HEK293 (cell line): ENCODE data around the gene TIAL1.
A peak's percentile ranks its signal among the peaks of the same experiment; 100 is the strongest.
"Not testable (repeated sequence)": the region's sequence is repeated elsewhere in the genome, so short reads cannot be mapped to it uniquely, and the experiment has no call there.

ENCODE experiments used
- CTCF ChIA-PET: fragments of 350-600 bp; formaldehyde crosslinking; extraction: SDS; loops from one replicate; lab custom pipeline; 2021; ENCODE audit warnings: antibody characterized with exemption; lab: Yijun Ruan, JAX
- POLR2A ChIA-PET: fragments of 300-600 bp; formaldehyde crosslinking; extraction: SDS; loops from one replicate; lab custom pipeline; 2020; ENCODE audit warnings: antibody characterized with exemption, inconsistent platforms; lab: Yijun Ruan, JAX
- H3K27ac ChIP-seq: fragments of 200-500 bp; sonication (Bioruptor generic); 2 replicates; pipeline ENCODE4 v1.5.1; 2014; ENCODE audit warnings: low read depth, low read length, control low read depth, inconsistent platforms; ENCODE audit errors: extremely low read depth
- H3K36me3 ChIP-seq, 2 experiments: fragments of 200-500 bp in 1 of 2; sonication (Bioruptor generic) in 1 of 2; 1 replicate in 1 of 2; 2 replicates in 1 of 2; pipeline ENCODE4 v1.5.1; 2014 to 2017; ENCODE audit warnings: inconsistent platforms in 2 of 2, low read length in 2 of 2; ENCODE audit not compliant: control insufficient read depth in 2 of 2, insufficient read depth in 1 of 2
- H3K4me1 ChIP-seq: fragments of 200-500 bp; sonication (Bioruptor generic); 2 replicates; pipeline ENCODE4 v1.5.1; 2014; ENCODE audit warnings: mild to moderate bottlenecking, low read length, inconsistent platforms; ENCODE audit not compliant: control insufficient read depth, insufficient read depth
- H3K4me3 ChIP-seq: 2 replicates; pipeline ENCODE4 v1.5.1; 2011; ENCODE audit warnings: low read depth, mild to moderate bottlenecking, control low read depth, low read length, moderate library complexity
- H3K9me3 ChIP-seq: fragments of 200-500 bp; sonication (Bioruptor generic); 2 replicates; pipeline ENCODE4 v1.5.1; 2014; ENCODE audit warnings: low read depth, low read length, inconsistent platforms; ENCODE audit not compliant: control insufficient read depth, insufficient read depth
- GLIS1 ChIP-seq: fragments of 450-650 bp; formaldehyde crosslinking; IDR thresholded peaks from 2 replicates; pipeline ENCODE4 v1.5.1; 2016; ENCODE audit warnings: missing biosample characterization, missing genetic modification characterization
- KLF7 ChIP-seq: fragments of 450-650 bp; formaldehyde crosslinking; IDR thresholded peaks from 2 replicates; pipeline ENCODE4 v1.5.1; 2016; ENCODE audit warnings: missing biosample characterization, missing genetic modification characterization, borderline replicate concordance
- KLF8 ChIP-seq: fragments of 450-650 bp; formaldehyde crosslinking; IDR thresholded peaks from 2 replicates; pipeline ENCODE4 v1.5.1; 2016; ENCODE audit warnings: missing biosample characterization, missing genetic modification characterization
- PRDM1 ChIP-seq: fragments of 450-650 bp; formaldehyde crosslinking; IDR thresholded peaks from 2 replicates; pipeline ENCODE4; 2016; ENCODE audit warnings: missing biosample characterization, missing genetic modification characterization
- SETDB1 ChIP-seq: IDR thresholded peaks from one replicate; pipeline ENCODE4 v1.6.1; 2017; ENCODE audit warnings: mild to moderate bottlenecking, low read length, moderate library complexity, mixed read lengths; ENCODE audit not compliant: insufficient read length
- SP3 ChIP-seq: fragments of 450-650 bp; formaldehyde crosslinking; IDR thresholded peaks from 2 replicates; pipeline ENCODE4 v1.5.1; 2016; ENCODE audit warnings: missing biosample characterization, missing genetic modification characterization
- SP7 ChIP-seq: fragments of 450-650 bp; formaldehyde crosslinking; IDR thresholded peaks from 2 replicates; pipeline ENCODE4 v1.5.1; 2016; ENCODE audit warnings: missing biosample characterization, missing genetic modification characterization
- YY2 ChIP-seq: fragments of 450-650 bp; formaldehyde crosslinking; IDR thresholded peaks from 2 replicates; pipeline ENCODE4 v1.5.1; 2016; ENCODE audit warnings: missing biosample characterization, missing genetic modification characterization
- ZEB2 ChIP-seq: fragments of 450-650 bp; formaldehyde crosslinking; IDR thresholded peaks from 2 replicates; pipeline ENCODE4 v1.5.1; 2016; ENCODE audit warnings: missing biosample characterization, missing genetic modification characterization
- ZIC2 ChIP-seq: fragments of 450-650 bp; formaldehyde crosslinking; IDR thresholded peaks from 2 replicates; pipeline ENCODE4 v1.5.1; 2016; ENCODE audit warnings: missing biosample characterization, missing genetic modification characterization
- ZNF138 ChIP-seq: fragments of 450-650 bp; formaldehyde crosslinking; IDR thresholded peaks from 2 replicates; pipeline ENCODE4 v1.5.1; 2016; ENCODE audit warnings: missing biosample characterization, missing genetic modification characterization, borderline replicate concordance
- ZNF169 ChIP-seq: fragments of 450-650 bp; formaldehyde crosslinking; IDR thresholded peaks from 2 replicates; pipeline ENCODE4 v1.5.1; 2016; ENCODE audit warnings: missing biosample characterization, missing genetic modification characterization
- ZNF335 ChIP-seq: fragments of 450-650 bp; formaldehyde crosslinking; conservative IDR thresholded peaks from 2 replicates; pipeline ENCODE4 v1.5.1; 2016; ENCODE audit warnings: missing biosample characterization, missing genetic modification characterization
- ZNF362 ChIP-seq: fragments of 450-650 bp; formaldehyde crosslinking; IDR thresholded peaks from 2 replicates; pipeline ENCODE4 v1.5.1; 2016; ENCODE audit warnings: missing biosample characterization, missing genetic modification characterization
- ZNF398 ChIP-seq: fragments of 450-650 bp; formaldehyde crosslinking; IDR thresholded peaks from 2 replicates; pipeline ENCODE4 v1.5.1; 2017; ENCODE audit warnings: missing biosample characterization, missing genetic modification characterization
- ZNF433 ChIP-seq: fragments of 450-650 bp; formaldehyde crosslinking; IDR thresholded peaks from 2 replicates; pipeline ENCODE4 v1.5.1; 2016; ENCODE audit warnings: missing biosample characterization, missing genetic modification characterization, low read depth
- ZNF48 ChIP-seq: fragments of 450-650 bp; formaldehyde crosslinking; IDR thresholded peaks from 2 replicates; pipeline ENCODE4 v1.5.1; 2016; ENCODE audit warnings: missing biosample characterization, missing genetic modification characterization
- ZNF626 ChIP-seq: fragments of 450-650 bp; sonication (Bioruptor Pico); formaldehyde crosslinking; IDR thresholded peaks from 2 replicates; pipeline ENCODE4 v1.5.1; 2018; ENCODE audit warnings: missing biosample characterization, missing genetic modification characterization, inconsistent platforms
- ZNF639 ChIP-seq: fragments of 450-650 bp; formaldehyde crosslinking; IDR thresholded peaks from 2 replicates; pipeline ENCODE4 v1.5.1; 2016; ENCODE audit warnings: missing biosample characterization, missing genetic modification characterization
- ZNF664 ChIP-seq: fragments of 450-650 bp; formaldehyde crosslinking; IDR thresholded peaks from 2 replicates; pipeline ENCODE4 v1.5.1; 2016; ENCODE audit warnings: missing biosample characterization, missing genetic modification characterization
- ZNF670 ChIP-seq: fragments of 450-650 bp; formaldehyde crosslinking; IDR thresholded peaks from 2 replicates; pipeline ENCODE4 v1.5.1; 2016; ENCODE audit warnings: missing biosample characterization, missing genetic modification characterization, low read depth
- ZNF76 ChIP-seq: fragments of 450-650 bp; formaldehyde crosslinking; IDR thresholded peaks from 2 replicates; pipeline ENCODE4; 2016; ENCODE audit warnings: low read depth, missing biosample characterization, missing genetic modification characterization, borderline replicate concordance
- ZNF792 ChIP-seq: fragments of 450-650 bp; formaldehyde crosslinking; IDR thresholded peaks from 2 replicates; pipeline ENCODE4 v1.5.1; 2016; ENCODE audit warnings: missing biosample characterization, missing genetic modification characterization
- ZSCAN18 ChIP-seq: fragments of 450-650 bp; formaldehyde crosslinking; IDR thresholded peaks from 2 replicates; pipeline ENCODE4 v1.5.1; 2016; ENCODE audit warnings: missing biosample characterization, missing genetic modification characterization

TIAL1 gene

GRCh38 chr10:119620241-119621077 lies 23.7 kb upstream of the TIAL1 start (continued):
- TF ChIP-seq SP3 (tag by site-specific recombination) (no peak), SETDB1 (no peak), ZNF398 (tag by site-specific recombination) (no peak), ZNF169 (tag by site-specific recombination) (no peak), ZNF362 (tag by site-specific recombination) (no peak), ZIC2 (tag by site-specific recombination) (0 out of 2 replicates have a peak, but pooled peaks have one; percentile 10), KLF8 (tag by site-specific recombination) (no peak), ZEB2 (tag by site-specific recombination) (no peak), ZSCAN18 (tag by site-specific recombination) (no peak), ZNF48 (no peak), ZNF664 (tag by site-specific recombination) (no peak)

GRCh38 chr10:119619811-119620210 lies 23.0 kb upstream of the TIAL1 start:
- peak; percentile 92 for TF ChIP-seq ZNF335 (tag by site-specific recombination)

GRCh38 chr10:119619215-119619614 lies 22.5 kb upstream of the TIAL1 start:
- no peak overlapping the region for H3K27ac ChIP-seq
- ChIA-PET POLR2A (interaction anchor here (1.2 kb wide), 1 partner anchor 22 kb away, joined by 4 read pairs; the partner anchor contains the start of gene TIAL1), CTCF (interaction anchor here (0.6 kb wide), 1 partner anchor 75 kb away, joined by 3 read pairs; no protein-coding TSS in a partner anchor)
- H3K4me3 ChIP-seq = no peak overlapping the region
- H3K36me3 ChIP-seq = no peaks in the 10 kb centered on the region
- H3K4me1 ChIP-seq = no peaks in the 10 kb centered on the region
- H3K9me3 ChIP-seq = no peaks in the 10 kb centered on the region
- TF ChIP-seq ZNF433 (tag by site-specific recombination) (no peak), ZNF792 (tag by site-specific recombination) (no peak), KLF7 (tag by site-specific recombination) (no peak), ZNF76 (no peak), ZNF138 (no peak), YY2 (no peak), GLIS1 (no peak), PRDM1 (no peak), ZNF626 (tag by site-specific recombination) (no peak), SP7 (tag by site-specific recombination) (no peak), ZNF670 (tag by site-specific recombination) (no peak), ZNF639 (tag by site-specific recombination) (no peak)

More at GRCh38 chr10:119619811-119620210, 23.0 kb upstream of the TIAL1 start:
- not testable (repeated sequence) for H3K4me3 ChIP-seq, H3K27ac ChIP-seq, H3K36me3 ChIP-seq, H3K9me3 ChIP-seq, H3K4me1 ChIP-seq
- POLR2A ChIA-PET = interaction anchor here (1.2 kb wide), 1 partner anchor 23 kb away, joined by 4 read pairs; the partner anchor contains the start of gene TIAL1
- CTCF ChIA-PET = interaction anchor here (0.7 kb wide), 1 partner anchor 18 kb away, joined by 3 read pairs; no protein-coding TSS in a partner anchor
